ENCODE data around the gene CDH26.

DNA sequence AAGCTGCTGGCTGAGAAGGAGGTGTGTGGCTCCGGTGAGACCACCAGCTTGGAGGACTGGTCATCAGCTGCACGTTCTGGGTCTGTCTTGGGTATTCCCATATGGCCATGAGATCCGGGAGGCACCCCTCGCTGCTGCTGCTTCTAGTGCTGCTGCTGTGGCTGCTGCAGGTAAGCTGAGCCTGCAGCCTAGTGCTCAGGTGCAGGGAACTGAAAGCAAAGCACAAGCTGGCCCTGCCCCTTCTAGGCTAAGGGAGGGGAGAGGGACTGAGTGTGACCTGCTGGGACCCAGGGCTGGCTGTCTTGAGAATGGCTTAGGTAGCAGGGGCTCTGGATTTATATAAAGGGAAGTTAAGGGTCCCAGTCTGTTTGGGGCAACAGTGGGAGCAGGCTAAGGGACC lies 403 bp downstream of the CDH26 start:
- no peak for TF ChIP-seq EZH2phosphoT487 (IDR thresholded peaks at IDR 0.05; ENCODE audit: insufficient read depth, low read depth)
- no peak for TF ChIP-seq EZH2 (IDR thresholded peaks at IDR 0.05; ENCODE audit: insufficient read depth, poor library complexity, severe bottlenecking)

All from GM23248 (cell line).